ENCODE measurements around the gene ITGBL1. TPM values are rescaled to one million over a fixed set of nuclear protein-coding genes. Genes with fewer than 3 reads are reported as not detected.

Gene ITGBL1
- total RNA-seq, 3 donors from 2014 or later (not counting 1 experiment from before 2014, with no cell fraction given): not detected

DNA sequence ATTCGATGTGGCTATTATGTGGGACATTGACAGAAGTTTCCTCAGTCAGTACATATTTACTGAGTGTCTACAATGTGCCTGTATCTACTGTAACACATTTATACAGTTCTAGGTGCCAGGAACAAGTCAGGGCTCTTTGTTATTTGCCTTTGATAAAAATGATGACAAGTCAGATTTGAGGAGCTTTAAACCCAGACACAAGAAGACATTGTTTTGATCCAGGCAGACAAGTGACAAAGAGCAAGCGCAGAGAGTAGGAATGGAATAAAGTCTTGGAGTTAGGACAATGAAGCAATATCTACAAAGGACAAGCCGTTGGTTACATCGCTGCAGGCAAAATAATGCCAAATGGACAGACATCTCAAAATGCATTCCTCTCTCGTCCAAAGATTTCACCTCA lies 70.1 kb downstream of the ITGBL1 start:
- WGBS (ENCODE audit: insufficient coverage): 95% methylated on average over 4 of the region's 5 CpGs
- H3K36me3 ChIP-seq (ENCODE audit: control insufficient read depth, insufficient read depth, low read length): no peaks in the 10 kb centered on the region
- no peaks in the 10 kb centered on the region for H3K9me3 ChIP-seq (ENCODE audit: control insufficient read depth, insufficient read depth, low read length)
- intact Hi-C loops (cut with micrococcal nuclease): no loop called here
- H3K27ac ChIP-seq (ENCODE audit: low read length): no peak overlapping the region
- no peak overlapping the region for H3K4me3 Mint-ChIP-seq
- H3K4me3 ChIP-seq (ENCODE audit: low read length): no peak overlapping the region
- H3K36me3 Mint-ChIP-seq: no peaks in the 10 kb centered on the region
- peaks cover 16 to 21% of the 10 kb centered on the region in 2 donors for H3K4me1 Mint-ChIP-seq
- peaks cover 12% of the 10 kb centered on the region for H3K4me1 ChIP-seq (ENCODE audit: control insufficient read depth, insufficient read depth, low read length)
- H3K9me3 Mint-ChIP-seq: no peaks in the 10 kb centered on the region
- ATAC-seq (no peak), DNase-seq (no peak)
- H3K27me3 ChIP-seq (ENCODE audit: control insufficient read depth, insufficient read depth, low read length): no peaks in the 10 kb centered on the region
- no peaks in the 10 kb centered on the region for H3K27me3 Mint-ChIP-seq (ENCODE audit: low read depth in 2 of 2)
- TF ChIP-seq, protein P1, sequence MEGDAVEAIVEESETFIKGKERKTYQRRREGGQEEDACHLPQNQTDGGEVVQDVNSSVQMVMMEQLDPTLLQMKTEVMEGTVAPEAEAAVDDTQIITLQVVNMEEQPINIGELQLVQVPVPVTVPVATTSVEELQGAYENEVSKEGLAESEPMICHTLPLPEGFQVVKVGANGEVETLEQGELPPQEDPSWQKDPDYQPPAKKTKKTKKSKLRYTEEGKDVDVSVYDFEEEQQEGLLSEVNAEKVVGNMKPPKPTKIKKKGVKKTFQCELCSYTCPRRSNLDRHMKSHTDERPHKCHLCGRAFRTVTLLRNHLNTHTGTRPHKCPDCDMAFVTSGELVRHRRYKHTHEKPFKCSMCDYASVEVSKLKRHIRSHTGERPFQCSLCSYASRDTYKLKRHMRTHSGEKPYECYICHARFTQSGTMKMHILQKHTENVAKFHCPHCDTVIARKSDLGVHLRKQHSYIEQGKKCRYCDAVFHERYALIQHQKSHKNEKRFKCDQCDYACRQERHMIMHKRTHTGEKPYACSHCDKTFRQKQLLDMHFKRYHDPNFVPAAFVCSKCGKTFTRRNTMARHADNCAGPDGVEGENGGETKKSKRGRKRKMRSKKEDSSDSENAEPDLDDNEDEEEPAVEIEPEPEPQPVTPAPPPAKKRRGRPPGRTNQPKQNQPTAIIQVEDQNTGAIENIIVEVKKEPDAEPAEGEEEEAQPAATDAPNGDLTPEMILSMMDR (IDR thresholded peaks at IDR 0.05): no peak
- no peak overlapping the region for H3K27ac Mint-ChIP-seq

DNA sequence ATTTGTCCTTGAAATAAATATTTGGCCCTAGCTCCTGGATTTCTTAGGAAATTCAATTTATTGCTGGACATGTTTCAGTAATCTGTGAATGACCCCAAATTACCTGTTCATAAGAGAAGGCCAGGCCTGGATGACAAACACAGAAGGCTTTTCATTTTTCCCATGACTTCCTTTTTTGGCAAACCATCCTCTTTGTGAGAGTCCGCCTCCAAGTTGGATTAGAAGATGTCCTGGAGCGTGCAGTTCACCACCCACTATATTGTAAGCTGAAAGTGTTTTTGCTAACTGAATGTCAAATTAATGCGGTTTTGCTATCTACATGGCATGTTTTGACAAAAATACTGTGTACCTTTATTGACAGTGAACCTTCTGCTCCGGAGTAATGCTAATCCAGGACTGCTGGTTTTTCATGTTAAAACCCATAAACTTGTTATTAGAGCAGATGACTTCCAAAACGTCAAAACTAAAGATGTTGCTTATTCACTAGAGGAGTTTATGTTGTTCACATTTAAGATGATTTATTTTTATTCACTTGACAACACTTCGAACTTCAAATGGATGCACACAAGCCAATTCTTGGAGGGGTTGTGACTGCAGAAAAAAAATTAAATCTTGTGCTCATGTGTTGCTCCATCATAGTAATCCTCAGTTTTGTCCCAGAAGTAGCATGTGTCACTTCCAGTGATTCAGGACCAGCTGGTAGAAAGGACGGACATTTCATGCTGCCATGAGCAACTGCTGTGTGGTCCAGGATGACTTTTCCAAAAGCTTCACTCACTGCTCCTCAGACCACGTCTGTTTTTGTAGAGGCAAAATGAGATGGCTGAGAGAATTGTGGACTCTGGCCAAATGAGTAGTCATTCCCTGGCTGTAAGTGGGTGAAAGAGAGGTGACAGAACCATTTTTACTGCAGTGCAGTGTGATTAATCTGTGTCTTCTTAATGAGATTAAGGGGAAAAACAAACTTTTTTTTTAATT lies 71.0 kb downstream of the ITGBL1 start:
- TF ChIP-seq, protein P1 (IDR thresholded peaks at IDR 0.05): no peak
- no peak overlapping the region for H3K27ac ChIP-seq (ENCODE audit: low read length)
- H3K27ac Mint-ChIP-seq: no peak overlapping the region
- H3K36me3 ChIP-seq (ENCODE audit: control insufficient read depth, insufficient read depth, low read length): no peaks in the 10 kb centered on the region
- H3K27me3 Mint-ChIP-seq (ENCODE audit: low read depth in 2 of 2): no peaks in the 10 kb centered on the region
- intact Hi-C loops (cut with micrococcal nuclease): no loop called here
- DNase-seq (no peak), ATAC-seq (no peak)
- no peaks in the 10 kb centered on the region for H3K36me3 Mint-ChIP-seq
- no peak overlapping the region for H3K4me3 ChIP-seq (ENCODE audit: low read length)
- peaks cover 12% of the 10 kb centered on the region for H3K4me1 ChIP-seq (ENCODE audit: control insufficient read depth, insufficient read depth, low read length)
- H3K27me3 ChIP-seq (ENCODE audit: control insufficient read depth, insufficient read depth, low read length): no peaks in the 10 kb centered on the region
- H3K9me3 Mint-ChIP-seq: no peaks in the 10 kb centered on the region
- H3K4me1 Mint-ChIP-seq: peaks cover 16 to 21% of the 10 kb centered on the region in 2 donors
- H3K4me3 Mint-ChIP-seq: no peak overlapping the region
- no peaks in the 10 kb centered on the region for H3K9me3 ChIP-seq (ENCODE audit: control insufficient read depth, insufficient read depth, low read length)
- WGBS (ENCODE audit: insufficient coverage): 70% methylated on average over 7 of the region's 8 CpGs

DNA sequence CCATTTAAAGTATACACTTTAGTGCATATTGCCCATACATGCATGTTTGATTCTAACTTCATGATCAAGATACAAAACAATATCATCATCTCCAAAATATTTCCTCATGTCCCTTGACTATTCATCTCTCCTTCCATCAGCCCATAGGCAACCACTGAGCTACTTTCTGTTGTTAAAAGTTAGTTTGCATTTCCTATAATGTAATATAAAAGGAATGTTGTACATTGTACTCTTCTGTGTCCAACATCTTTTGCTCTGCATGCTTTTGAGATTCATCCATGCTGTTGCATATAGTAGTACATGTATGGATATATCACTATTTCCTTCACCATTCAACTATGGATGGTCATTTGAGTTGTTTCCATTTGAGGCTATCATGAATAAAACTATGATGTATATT lies 74.7 kb downstream of the ITGBL1 start:
- no peak for ATAC-seq
- H3K4me3 ChIP-seq (ENCODE audit: low read length): no peak overlapping the region
- Mint-ChIP-seq H3K27ac (no peak overlapping the region), H3K4me3 (no peak overlapping the region), H3K27me3 (ENCODE audit: low read depth in 2 of 2) (peaks cover 3 to 9% of the 10 kb centered on the region in 2 donors), H3K4me1 (no peaks in the 10 kb centered on the region), H3K36me3 (no peaks in the 10 kb centered on the region), H3K9me3 (peaks cover 0 to 5% of the 10 kb centered on the region in 2 donors)
- no peaks in the 10 kb centered on the region for H3K4me1 ChIP-seq (ENCODE audit: control insufficient read depth, insufficient read depth, low read length)
- no peaks in the 10 kb centered on the region for H3K27me3 ChIP-seq (ENCODE audit: control insufficient read depth, insufficient read depth, low read length)
- H3K27ac ChIP-seq (ENCODE audit: low read length): no peak overlapping the region
- no peaks in the 10 kb centered on the region for H3K9me3 ChIP-seq (ENCODE audit: control insufficient read depth, insufficient read depth, low read length)
- DNase-seq: no peak
- no peaks in the 10 kb centered on the region for H3K36me3 ChIP-seq (ENCODE audit: control insufficient read depth, insufficient read depth, low read length)
- TF ChIP-seq, protein P1 (IDR thresholded peaks at IDR 0.05): no peak
- intact Hi-C loops (cut with micrococcal nuclease): no loop called here
